Measurements from ENCODE around the gene NKIRAS2.

NKIRAS2 gene

GRCh38 chr17:42023524-42024349 lies 3.8 kb downstream of the NKIRAS2 start:
- no peak overlapping the region for H3K4me3 ChIP-seq (ENCODE audit: low read depth, low read length)
- DNase-seq (ENCODE audit: low read depth), result no peak

GRCh38 chr17:42025191-42025579 lies 5.3 kb downstream of the NKIRAS2 start:
- H3K4me3 ChIP-seq (ENCODE audit: low read depth, low read length), result no peak overlapping the region

GRCh38 chr17:42025936-42026335 lies 6.0 kb downstream of the NKIRAS2 start:
- H3K4me3 ChIP-seq (ENCODE audit: low read depth, low read length), result no peak overlapping the region
- no peak for DNase-seq (ENCODE audit: low read depth)

More at GRCh38 chr17:42025191-42025579, 5.3 kb downstream of the NKIRAS2 start:
- DNase-seq (ENCODE audit: low read depth), result no peak

- no peak for DNase-seq (ENCODE audit: low read depth)
- H3K4me3 ChIP-seq (ENCODE audit: low read depth, low read length), result no peak overlapping the region
These were observed 7.1 kb downstream of the NKIRAS2 start for GRCh38 chr17:42026857-42027589.

GRCh38 chr17:42027590-42027889 lies 7.7 kb downstream of the NKIRAS2 start:
- H3K4me3 ChIP-seq (ENCODE audit: low read depth, low read length), result no peak overlapping the region
- DNase-seq (ENCODE audit: low read depth), result no peak

- DNase-seq (ENCODE audit: low read depth), result no peak
- H3K4me3 ChIP-seq (ENCODE audit: low read depth, low read length), result no peak overlapping the region
These were observed 8.3 kb downstream of the NKIRAS2 start for GRCh38 chr17:42027961-42028790.

GRCh38 chr17:42028791-42029127 lies 8.9 kb downstream of the NKIRAS2 start:
- no peak overlapping the region for H3K4me3 ChIP-seq (ENCODE audit: low read depth, low read length)
- DNase-seq (ENCODE audit: low read depth), result no peak

GRCh38 chr17:42031584-42031983 lies 11.7 kb downstream of the NKIRAS2 start:
- H3K4me3 ChIP-seq (ENCODE audit: low read depth, low read length), result no peak overlapping the region

GRCh38 chr17:42034059-42034458 lies 14.2 kb downstream of the NKIRAS2 start:
- DNase-seq (ENCODE audit: low read depth), result no peak

More at GRCh38 chr17:42031584-42031983, 11.7 kb downstream of the NKIRAS2 start:
- DNase-seq (ENCODE audit: low read depth), result no peak

GRCh38 chr17:42038221-42038973 lies 18.5 kb downstream of the NKIRAS2 start:
- no peak for DNase-seq (ENCODE audit: low read depth)
- no peak overlapping the region for H3K4me3 ChIP-seq (ENCODE audit: low read depth, low read length)

More at GRCh38 chr17:42034059-42034458, 14.2 kb downstream of the NKIRAS2 start:
- no peak overlapping the region for H3K4me3 ChIP-seq (ENCODE audit: low read depth, low read length)

GRCh38 chr17:42039794-42040763 lies 20.2 kb downstream of the NKIRAS2 start:
- no peak for DNase-seq (ENCODE audit: low read depth)
- no peak overlapping the region for H3K4me3 ChIP-seq (ENCODE audit: low read depth, low read length)

GRCh38 chr17:42040818-42041217 lies 20.9 kb downstream of the NKIRAS2 start:
- H3K4me3 ChIP-seq (ENCODE audit: low read depth, low read length), result no peak overlapping the region
- DNase-seq (ENCODE audit: low read depth), result no peak

GRCh38 chr17:42041619-42042018 lies 21.7 kb downstream of the NKIRAS2 start:
- DNase-seq (ENCODE audit: low read depth), result no peak
- H3K4me3 ChIP-seq (ENCODE audit: low read depth, low read length), result no peak overlapping the region

GRCh38 chr17:42042598-42043319 lies 22.9 kb downstream of the NKIRAS2 start:
- no peak overlapping the region for H3K4me3 ChIP-seq (ENCODE audit: low read depth, low read length)
- no peak for DNase-seq (ENCODE audit: low read depth)

GRCh38 chr17:42045719-42046118 lies 25.8 kb downstream of the NKIRAS2 start:
- H3K4me3 ChIP-seq (ENCODE audit: low read depth, low read length), result no peak overlapping the region
- DNase-seq (ENCODE audit: low read depth), result no peak

GRCh38 chr17:42047343-42047742 lies 27.5 kb downstream of the NKIRAS2 start:
- DNase-seq (ENCODE audit: low read depth), result no peak
- H3K4me3 ChIP-seq (ENCODE audit: low read depth, low read length), result no peak overlapping the region

- peak overlapping the region; percentile 53 for H3K4me3 ChIP-seq (ENCODE audit: low read depth, low read length)
- no peak for DNase-seq (ENCODE audit: low read depth)
These were observed 30.0 kb downstream of the NKIRAS2 start for GRCh38 chr17:42049834-42050392.
